A549 (cell line): ENCODE data around the gene KCNN4. TPM values are rescaled to one million over a fixed set of nuclear protein-coding genes. Genes with fewer than 3 reads are reported as not detected.

Experiments
- ATAC-seq, 2 experiments: fragments of 200-7000 bp in 1 of 2; fragments of >200 bp in 1 of 2; cut with Nextera tagmentation in 1 of 2; cut with Tn5 transposase in 1 of 2; 3 replicates each; pipeline versions ENCODE4 v1.8.0 to v1.9.1; 2018 to 2020; ENCODE audit warnings: mild to moderate bottlenecking in 1 of 2, moderate library complexity in 1 of 2
- CTCF ChIA-PET: fragments of 300-600 bp; sonication (Branson Sonifier 250); formaldehyde crosslinking; extraction: SDS; loops from one replicate; lab custom pipeline; 2021; ENCODE audit warnings: antibody characterized with exemption, inconsistent platforms; lab: Yijun Ruan, JAX
- POLR2A ChIA-PET: fragments of 350-600 bp; formaldehyde crosslinking; extraction: SDS; loops from one replicate; lab custom pipeline; 2021; ENCODE audit warnings: antibody characterized with exemption, inconsistent platforms; lab: Yijun Ruan, JAX
- DNase-seq, 2 experiments: peaks; one replicate each; pipeline versions ENCODE4 v3.0.0 to v3.0.0-alpha.2; 2011 to 2016; ENCODE audit warnings: low read depth in 1 of 2, low spot score in 1 of 2
- FAIRE-seq: peaks from 2 replicates; lab custom pipeline; 2011; peaks lifted over from hg19 to GRCh38; lab: Jason Lieb, UNC
- H3K27ac ChIP-seq, 2 experiments: fragments of >200 bp; sonication (Bioruptor Twin); formaldehyde crosslinking; 3 replicates each; pipeline ENCODE4 v1.5.1; 2016 to 2017
- H3K4me1 ChIP-seq: fragments of >200 bp; sonication (Bioruptor Twin); formaldehyde crosslinking; 3 replicates; pipeline ENCODE4 v1.6.1; 2016
- H3K4me2 ChIP-seq: fragments of >200 bp; sonication (Bioruptor Twin); formaldehyde crosslinking; 3 replicates; pipeline ENCODE4 v1.6.1; 2016
- H3K4me3 ChIP-seq: fragments of >200 bp; sonication (Bioruptor Twin); formaldehyde crosslinking; 3 replicates; pipeline ENCODE4 v1.5.1; 2016
- H3K9me3 ChIP-seq: fragments of >200 bp; sonication (Bioruptor Twin); formaldehyde crosslinking; 3 replicates; pipeline ENCODE4 v1.6.1; 2016
- BCL3 ChIP-seq: fragments of >200 bp; sonication (Bioruptor Twin); formaldehyde crosslinking; IDR thresholded peaks from 3 replicates; pipeline ENCODE4 v1.6.1; 2016
- CBX2 ChIP-seq: fragments of 200-600 bp; sonication (generic); IDR thresholded peaks from 2 replicates; pipeline ENCODE4 v1.6.1; 2016; ENCODE audit warnings: low read depth, mild to moderate bottlenecking, borderline replicate concordance
- CTCF ChIP-seq: fragments of >200 bp; sonication (Bioruptor Twin); formaldehyde crosslinking; IDR thresholded peaks from 3 replicates; pipeline ENCODE4 v1.5.1; 2016
- E2F6 ChIP-seq: IDR thresholded peaks from 2 replicates; pipeline ENCODE4 v1.6.1; 2012; ENCODE audit warnings: low read depth, borderline replicate concordance
- EHF ChIP-seq: fragments of 250-450 bp; sonication (Bioruptor Pico); IDR thresholded peaks from 2 replicates; pipeline ENCODE4 v1.5.0; 2020; ENCODE audit warnings: mild to moderate bottlenecking
- EHMT2 ChIP-seq: fragments of 200-600 bp; sonication (generic); IDR thresholded peaks from 2 replicates; pipeline ENCODE4 v1.6.1; 2016; ENCODE audit warnings: antibody characterized with exemption, low read depth, mild to moderate bottlenecking, moderate library complexity
- EP300 ChIP-seq, 2 experiments: fragments of >200 bp; sonication (Bioruptor Twin); formaldehyde crosslinking; IDR thresholded peaks; 2 replicates in 1 of 2; 3 replicates in 1 of 2; pipeline ENCODE4 v1.6.1; 2016 to 2017
- ESRRA ChIP-seq: fragments of 150-350 bp; IDR thresholded peaks from 2 replicates; pipeline ENCODE4 v1.6.1; 2014; ENCODE audit warnings: mild to moderate bottlenecking, low read length, borderline replicate concordance
- FOXS1 ChIP-seq: fragments of 250-450 bp; sonication (Bioruptor Pico); IDR thresholded peaks from 2 replicates; pipeline ENCODE4 v1.5.0; 2020; ENCODE audit warnings: mild to moderate bottlenecking, moderate library complexity
- HDAC2 ChIP-seq: fragments of 200-600 bp; sonication (generic); IDR thresholded peaks from 2 replicates; pipeline ENCODE4 v1.6.1; 2016
- HEYL ChIP-seq: fragments of 250-450 bp; sonication (Bioruptor Pico); IDR thresholded peaks from 2 replicates; pipeline ENCODE4 v1.8.0; 2021; ENCODE audit warnings: mild to moderate bottlenecking, moderate library complexity
- HOXA7 ChIP-seq: fragments of 250-450 bp; sonication (Bioruptor Pico); IDR thresholded peaks from 2 replicates; pipeline ENCODE4 v1.5.0; 2020; ENCODE audit warnings: mild to moderate bottlenecking, moderate library complexity
- HOXB5 ChIP-seq: fragments of 250-450 bp; sonication (Bioruptor Pico); IDR thresholded peaks from 2 replicates; pipeline ENCODE4 v1.5.0; 2020; ENCODE audit warnings: mild to moderate bottlenecking, moderate library complexity
- JUN ChIP-seq, 2 experiments: fragments of >200 bp; sonication (Bioruptor Twin); formaldehyde crosslinking; IDR thresholded peaks; 2 replicates in 1 of 2; 3 replicates in 1 of 2; pipeline ENCODE4 v1.6.1; 2016 to 2017
- JUNB ChIP-seq: fragments of >200 bp; sonication (Bioruptor Twin); formaldehyde crosslinking; IDR thresholded peaks from 2 replicates; pipeline ENCODE4 v1.6.1; 2016
- MAFK ChIP-seq: fragments of 450-650 bp; IDR thresholded peaks from 2 replicates; pipeline ENCODE4 v1.6.1; 2014; ENCODE audit not compliant: partially characterized antibody
- MYC ChIP-seq: IDR thresholded peaks from 2 replicates; pipeline ENCODE4 v1.6.1; 2012; ENCODE audit warnings: mild to moderate bottlenecking, inconsistent platforms, low read length, improper control_type of control experiment, borderline replicate concordance
- NFE2L2 ChIP-seq: fragments of 150-350 bp; conservative IDR thresholded peaks from 2 replicates; pipeline ENCODE4 v1.6.1; 2014; ENCODE audit warnings: low read length
- POLR2A ChIP-seq: IDR thresholded peaks from 2 replicates; pipeline ENCODE4 v1.6.1; 2012; ENCODE audit warnings: mild to moderate bottlenecking, low read length
- RFX5 ChIP-seq: fragments of 450-650 bp; IDR thresholded peaks from 2 replicates; pipeline ENCODE4 v1.7.1; 2014; ENCODE audit warnings: antibody characterized with exemption, mild to moderate bottlenecking, moderate library complexity
- RNF2 ChIP-seq: fragments of 200-600 bp; sonication (generic); IDR thresholded peaks from 2 replicates; pipeline ENCODE4 v1.6.1; 2016; ENCODE audit warnings: low read depth, mild to moderate bottlenecking, antibody characterized with exemption, moderate library complexity, borderline replicate concordance
- SREBF2 ChIP-seq: fragments of 450-650 bp; IDR thresholded peaks from 2 replicates; pipeline ENCODE4 v1.6.1; 2014; ENCODE audit warnings: mild to moderate bottlenecking, moderate library complexity
- USF2 ChIP-seq: fragments of 450-650 bp; IDR thresholded peaks from 2 replicates; pipeline ENCODE4 v1.6.1; 2014; ENCODE audit warnings: antibody characterized with exemption
- ZFP36 ChIP-seq: fragments of 450-650 bp; IDR thresholded peaks from 2 replicates; pipeline ENCODE4 v1.6.1; 2014; ENCODE audit warnings: borderline replicate concordance; ENCODE audit not compliant: partially characterized antibody
- WGBS: methylation state at CpG from one replicate; pipeline ENCODE4 v1.1.6; 2017; ENCODE audit errors: missing lambda C conversion rate; 5-methylcytosine and 5-hydroxymethylcytosine counted together
- polyA plus RNA-seq, 4 experiments: library from polyadenylated mRNA; depleted of rRNA in 3 of 4; stranded (reverse); fragments of >200 nt; fragmentation: RNase III in 1 of 4; extraction: RNeasy Plus Mini Kit Qiagen cat#74134 plus additional on column Dnase treatment in 1 of 4; gene quantifications; 2 replicates in 3 of 4; 3 replicates in 1 of 4; pipeline ENCODE4 v1.2.3, GENCODE V29; 2011 to 2017
- TF ChIP-seq, protein P1 (sequence below): fragments of 150-350 bp; IDR thresholded peaks from 2 replicates; pipeline ENCODE4 v1.6.1; 2014; ENCODE audit warnings: low read depth, mild to moderate bottlenecking, low read length
- TF ChIP-seq, protein P2 (sequence below): IDR thresholded peaks from 2 replicates; pipeline ENCODE4 v1.6.1; 2012
- TF ChIP-seq, protein P3 (sequence below): fragments of 200-600 bp; sonication (generic); IDR thresholded peaks from 2 replicates; pipeline ENCODE4 v1.6.1; 2016; ENCODE audit warnings: antibody characterized with exemption, mild to moderate bottlenecking, moderate library complexity
- TF ChIP-seq, protein P4 (sequence below): fragments of 250-450 bp; sonication (Bioruptor Pico); IDR thresholded peaks from 2 replicates; pipeline ENCODE4 v1.5.0; 2020; ENCODE audit warnings: low read depth, mild to moderate bottlenecking, moderate library complexity

Gene KCNN4
- polyA plus RNA-seq, 2 of the 4 experiments (the other 2 are of a cell fraction): 15.7 to 21.0 TPM

- DNase-seq (peak; percentile 93 to 95), ATAC-seq (peak; percentile 92 to 94), FAIRE-seq (peak; percentile 100)
- H3K4me3 ChIP-seq: 0 out of 3 replicates have a peak overlapping the region, but pooled peaks have one; percentile 2
- no peaks in the 10 kb centered on the region for H3K9me3 ChIP-seq
- H3K4me2 ChIP-seq: peak overlapping the region; percentile 73
- peak overlapping the region; percentile 90 to 92 for H3K27ac ChIP-seq
- ChIA-PET POLR2A (interaction anchor here (0.6 to 1.7 kb wide), 13 partner anchors 8 to 97 kb away, joined by 3 to 46 read pairs (median 6); partner anchors contain the start of genes KCNN4, PLAUR and SMG9), CTCF (interaction anchor here (0.6 to 22.3 kb wide), 14 partner anchors 11 to 260 kb away, joined by 3 to 565 read pairs (median 4); partner anchors contain the start of genes KCNN4, PLAUR, SMG9 and ZNF221)
- WGBS: 12% methylated on average over 16 of the region's 16 CpGs
- H3K4me1 ChIP-seq: peaks cover 38% of the 10 kb centered on the region
- TF ChIP-seq, protein P1, sequence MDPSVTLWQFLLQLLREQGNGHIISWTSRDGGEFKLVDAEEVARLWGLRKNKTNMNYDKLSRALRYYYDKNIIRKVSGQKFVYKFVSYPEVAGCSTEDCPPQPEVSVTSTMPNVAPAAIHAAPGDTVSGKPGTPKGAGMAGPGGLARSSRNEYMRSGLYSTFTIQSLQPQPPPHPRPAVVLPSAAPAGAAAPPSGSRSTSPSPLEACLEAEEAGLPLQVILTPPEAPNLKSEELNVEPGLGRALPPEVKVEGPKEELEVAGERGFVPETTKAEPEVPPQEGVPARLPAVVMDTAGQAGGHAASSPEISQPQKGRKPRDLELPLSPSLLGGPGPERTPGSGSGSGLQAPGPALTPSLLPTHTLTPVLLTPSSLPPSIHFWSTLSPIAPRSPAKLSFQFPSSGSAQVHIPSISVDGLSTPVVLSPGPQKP: no peak
- peak; percentile 84 for TF ChIP-seq JUNB
- TF ChIP-seq POLR2A: no peak
- no peak for TF ChIP-seq HOXB5 (CRISPR knock-in tag)
- TF ChIP-seq SREBF2: no peak
- no peak; the same call in 1 of the 2 replicates for TF ChIP-seq MYC
- TF ChIP-seq ESRRA: no peak
- no peak for TF ChIP-seq NFE2L2
- no peak for TF ChIP-seq BCL3
- TF ChIP-seq, protein P2, sequence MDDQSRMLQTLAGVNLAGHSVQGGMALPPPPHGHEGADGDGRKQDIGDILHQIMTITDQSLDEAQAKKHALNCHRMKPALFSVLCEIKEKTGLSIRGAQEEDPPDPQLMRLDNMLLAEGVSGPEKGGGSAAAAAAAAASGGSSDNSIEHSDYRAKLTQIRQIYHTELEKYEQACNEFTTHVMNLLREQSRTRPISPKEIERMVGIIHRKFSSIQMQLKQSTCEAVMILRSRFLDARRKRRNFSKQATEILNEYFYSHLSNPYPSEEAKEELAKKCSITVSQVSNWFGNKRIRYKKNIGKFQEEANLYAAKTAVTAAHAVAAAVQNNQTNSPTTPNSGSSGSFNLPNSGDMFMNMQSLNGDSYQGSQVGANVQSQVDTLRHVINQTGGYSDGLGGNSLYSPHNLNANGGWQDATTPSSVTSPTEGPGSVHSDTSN: no peak
- TF ChIP-seq, protein P3, sequence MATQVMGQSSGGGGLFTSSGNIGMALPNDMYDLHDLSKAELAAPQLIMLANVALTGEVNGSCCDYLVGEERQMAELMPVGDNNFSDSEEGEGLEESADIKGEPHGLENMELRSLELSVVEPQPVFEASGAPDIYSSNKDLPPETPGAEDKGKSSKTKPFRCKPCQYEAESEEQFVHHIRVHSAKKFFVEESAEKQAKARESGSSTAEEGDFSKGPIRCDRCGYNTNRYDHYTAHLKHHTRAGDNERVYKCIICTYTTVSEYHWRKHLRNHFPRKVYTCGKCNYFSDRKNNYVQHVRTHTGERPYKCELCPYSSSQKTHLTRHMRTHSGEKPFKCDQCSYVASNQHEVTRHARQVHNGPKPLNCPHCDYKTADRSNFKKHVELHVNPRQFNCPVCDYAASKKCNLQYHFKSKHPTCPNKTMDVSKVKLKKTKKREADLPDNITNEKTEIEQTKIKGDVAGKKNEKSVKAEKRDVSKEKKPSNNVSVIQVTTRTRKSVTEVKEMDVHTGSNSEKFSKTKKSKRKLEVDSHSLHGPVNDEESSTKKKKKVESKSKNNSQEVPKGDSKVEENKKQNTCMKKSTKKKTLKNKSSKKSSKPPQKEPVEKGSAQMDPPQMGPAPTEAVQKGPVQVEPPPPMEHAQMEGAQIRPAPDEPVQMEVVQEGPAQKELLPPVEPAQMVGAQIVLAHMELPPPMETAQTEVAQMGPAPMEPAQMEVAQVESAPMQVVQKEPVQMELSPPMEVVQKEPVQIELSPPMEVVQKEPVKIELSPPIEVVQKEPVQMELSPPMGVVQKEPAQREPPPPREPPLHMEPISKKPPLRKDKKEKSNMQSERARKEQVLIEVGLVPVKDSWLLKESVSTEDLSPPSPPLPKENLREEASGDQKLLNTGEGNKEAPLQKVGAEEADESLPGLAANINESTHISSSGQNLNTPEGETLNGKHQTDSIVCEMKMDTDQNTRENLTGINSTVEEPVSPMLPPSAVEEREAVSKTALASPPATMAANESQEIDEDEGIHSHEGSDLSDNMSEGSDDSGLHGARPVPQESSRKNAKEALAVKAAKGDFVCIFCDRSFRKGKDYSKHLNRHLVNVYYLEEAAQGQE: no peak
- TF ChIP-seq MAFK: peak; percentile 30
- no peak for TF ChIP-seq ZFP36
- TF ChIP-seq, protein P4, sequence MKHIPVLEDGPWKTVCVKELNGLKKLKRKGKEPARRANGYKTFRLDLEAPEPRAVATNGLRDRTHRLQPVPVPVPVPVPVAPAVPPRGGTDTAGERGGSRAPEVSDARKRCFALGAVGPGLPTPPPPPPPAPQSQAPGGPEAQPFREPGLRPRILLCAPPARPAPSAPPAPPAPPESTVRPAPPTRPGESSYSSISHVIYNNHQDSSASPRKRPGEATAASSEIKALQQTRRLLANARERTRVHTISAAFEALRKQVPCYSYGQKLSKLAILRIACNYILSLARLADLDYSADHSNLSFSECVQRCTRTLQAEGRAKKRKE (CRISPR knock-in tag): no peak
- no peak for TF ChIP-seq CBX2
- no peak for TF ChIP-seq RFX5
- no peak for TF ChIP-seq CTCF
- no peak for TF ChIP-seq RNF2
- TF ChIP-seq HOXA7 (CRISPR knock-in tag): no peak
- TF ChIP-seq FOXS1 (CRISPR knock-in tag): no peak
- peak; percentile 79 to 85; a peak in 3 of 5 replicates for TF ChIP-seq JUN (IDR thresholded peaks at IDR 0.05)
- TF ChIP-seq USF2: no peak
- peak in 1 of 2 experiments; percentile 44; a peak in 1 of 5 replicates for TF ChIP-seq EP300 (IDR thresholded peaks at IDR 0.05)
- no peak for TF ChIP-seq HEYL (CRISPR knock-in tag)
- TF ChIP-seq EHMT2: no peak
- TF ChIP-seq EHF (CRISPR knock-in tag): no peak
- peak; percentile 72; the same call in 1 of the 2 replicates for TF ChIP-seq E2F6
- TF ChIP-seq HDAC2: no peak
Observed at GRCh38 chr19:43765109-43765876, 15.5 kb downstream of the KCNN4 start.
